Suprapubic skin (tissue), 4 donors: ENCODE results near the gene EEF2K. TPM values are rescaled to one million over a fixed set of nuclear protein-coding genes. Genes with fewer than 3 reads are reported as not detected.
"Not testable (repeated sequence)": the region's sequence is repeated elsewhere in the genome, so short reads cannot be mapped to it uniquely, and the experiment has no call there.

ENCODE experiments used
- DNase-seq, 2 donors: peaks; one replicate each; pipeline ENCODE4 v3.0.0-alpha.2; 2019; ENCODE audit warnings: low spot score in 2 of 2
- H3K27ac ChIP-seq: fragments of 200-600 bp; sonication (generic); one replicate; pipeline ENCODE4 v1.5.1; 2019
- H3K27me3 ChIP-seq: fragments of 200-600 bp; sonication (generic); one replicate; pipeline ENCODE4 v1.5.1; 2019
- H3K36me3 ChIP-seq: fragments of 200-600 bp; sonication (generic); one replicate; pipeline ENCODE4 v1.5.1; 2019
- H3K4me1 ChIP-seq: fragments of 200-600 bp; sonication (generic); one replicate; pipeline ENCODE4 v1.5.1; 2019
- H3K4me3 ChIP-seq: fragments of 200-600 bp; sonication (generic); one replicate; pipeline ENCODE4 v1.5.1; 2019; ENCODE audit warnings: mild to moderate bottlenecking
- H3K9me3 ChIP-seq: fragments of 200-600 bp; sonication (generic); one replicate; pipeline ENCODE4 v1.5.1; 2019
- EP300 ChIP-seq: sonication (generic); formaldehyde crosslinking; IDR thresholded peaks from one replicate; pipeline ENCODE4 v1.6.1; 2017; ENCODE audit warnings: antibody characterized with exemption
- POLR2A ChIP-seq, 2 donors: fragments of 450-650 bp; IDR thresholded peaks; one replicate each; pipeline ENCODE4 v1.6.1; 2017; ENCODE audit warnings: antibody characterized with exemption in 2 of 2, mild to moderate bottlenecking in 2 of 2, moderate library complexity in 2 of 2
- POLR2AphosphoS5 ChIP-seq, 3 donors: sonication (generic); formaldehyde crosslinking; IDR thresholded peaks; one replicate each; pipeline ENCODE4 v1.6.1; 2017; ENCODE audit warnings: antibody characterized with exemption in 3 of 3
- WGBS: methylation state at CpG from one replicate; pipeline ENCODE4 v1.1.5; 2018; 5-methylcytosine and 5-hydroxymethylcytosine counted together
- total RNA-seq, 4 donors: library from RNA; depleted of rRNA; stranded (reverse); fragments of >200 nt; gene quantifications; one replicate each; pipeline ENCODE4 v1.1.0, GENCODE V29; 2016
- TF ChIP-seq, protein P1 (sequence below), 2 donors: fragments of 200-600 bp in 1 of 2; fragments of 450-650 bp in 1 of 2; sonication (generic) in 1 of 2; IDR thresholded peaks; one replicate each; pipeline ENCODE4 v1.5.1; 2016 to 2019; ENCODE audit warnings: antibody characterized with exemption in 2 of 2, mild to moderate bottlenecking in 1 of 2, moderate library complexity in 1 of 2

EEF2K gene
- total RNA-seq, 4 donors from 2014 or later: 50.9 to 194 (median 73.8) TPM

- H3K9me3 ChIP-seq: no peaks in the 10 kb centered on the region
- H3K4me1 ChIP-seq: peaks cover 60% of the 10 kb centered on the region
- no peak for DNase-seq
- no peaks in the 10 kb centered on the region for H3K36me3 ChIP-seq
- H3K27ac ChIP-seq: peak overlapping the region; percentile 99
- H3K4me3 ChIP-seq: no peak overlapping the region
- TF ChIP-seq EP300 (no peak), POLR2AphosphoS5 (IDR thresholded peaks at IDR 0.05) (no peak), POLR2A (IDR thresholded peaks at IDR 0.05) (no peak)
- TF ChIP-seq, protein P1, sequence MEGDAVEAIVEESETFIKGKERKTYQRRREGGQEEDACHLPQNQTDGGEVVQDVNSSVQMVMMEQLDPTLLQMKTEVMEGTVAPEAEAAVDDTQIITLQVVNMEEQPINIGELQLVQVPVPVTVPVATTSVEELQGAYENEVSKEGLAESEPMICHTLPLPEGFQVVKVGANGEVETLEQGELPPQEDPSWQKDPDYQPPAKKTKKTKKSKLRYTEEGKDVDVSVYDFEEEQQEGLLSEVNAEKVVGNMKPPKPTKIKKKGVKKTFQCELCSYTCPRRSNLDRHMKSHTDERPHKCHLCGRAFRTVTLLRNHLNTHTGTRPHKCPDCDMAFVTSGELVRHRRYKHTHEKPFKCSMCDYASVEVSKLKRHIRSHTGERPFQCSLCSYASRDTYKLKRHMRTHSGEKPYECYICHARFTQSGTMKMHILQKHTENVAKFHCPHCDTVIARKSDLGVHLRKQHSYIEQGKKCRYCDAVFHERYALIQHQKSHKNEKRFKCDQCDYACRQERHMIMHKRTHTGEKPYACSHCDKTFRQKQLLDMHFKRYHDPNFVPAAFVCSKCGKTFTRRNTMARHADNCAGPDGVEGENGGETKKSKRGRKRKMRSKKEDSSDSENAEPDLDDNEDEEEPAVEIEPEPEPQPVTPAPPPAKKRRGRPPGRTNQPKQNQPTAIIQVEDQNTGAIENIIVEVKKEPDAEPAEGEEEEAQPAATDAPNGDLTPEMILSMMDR (IDR thresholded peaks at IDR 0.05): no peak
- H3K27me3 ChIP-seq: no peaks in the 10 kb centered on the region
- WGBS: 93% methylated on average over 2 of the region's 2 CpGs
Observed at GRCh38 chr16:22193063-22193411, 13.0 kb upstream of the EEF2K start.

DNA sequence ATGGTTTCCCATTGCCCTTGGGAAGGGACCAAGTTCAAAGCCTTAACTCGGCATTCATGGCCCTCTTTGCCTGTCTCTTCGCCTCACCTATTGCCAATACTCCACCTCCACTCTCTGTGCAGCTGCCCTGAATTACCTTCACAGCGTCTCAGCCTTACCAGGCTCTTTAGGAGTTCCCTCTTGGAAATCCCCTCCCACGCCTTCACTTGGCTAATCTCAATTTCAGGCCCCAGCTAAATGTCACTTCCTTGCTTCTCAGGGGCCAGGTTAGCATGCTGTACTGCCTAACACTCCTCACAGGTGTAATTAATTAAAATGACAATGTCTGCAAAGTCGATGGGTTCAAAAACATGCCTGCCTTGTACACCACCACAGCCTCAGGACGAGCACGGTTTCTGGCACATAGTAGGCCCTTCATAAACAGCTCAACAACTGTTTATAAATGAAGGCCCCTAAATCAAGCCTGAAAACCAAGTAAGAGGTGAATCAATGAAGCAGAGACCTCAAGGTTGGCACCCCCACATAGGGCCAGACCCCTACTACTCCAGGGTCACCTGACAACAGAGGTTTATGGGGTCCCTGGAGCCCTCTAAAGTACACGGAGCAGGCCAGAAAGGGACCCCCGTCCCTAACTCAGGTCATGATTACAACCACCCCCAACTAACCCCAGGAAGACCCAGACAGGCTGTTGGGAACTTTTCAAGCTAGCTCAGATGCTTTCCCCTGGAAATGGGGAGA is 11.2 kb upstream of the EEF2K start:
- H3K36me3 ChIP-seq: no peaks in the 10 kb centered on the region
- H3K4me1 ChIP-seq: peaks cover 58% of the 10 kb centered on the region
- WGBS: 64% methylated on average over 9 of the region's 9 CpGs
- H3K4me3 ChIP-seq: no peak overlapping the region
- TF ChIP-seq, protein P1 (IDR thresholded peaks at IDR 0.05): no peak
- TF ChIP-seq EP300 (no peak), POLR2A (IDR thresholded peaks at IDR 0.05) (no peak), POLR2AphosphoS5 (IDR thresholded peaks at IDR 0.05) (no peak)
- no peak for DNase-seq
- peak overlapping the region; percentile 52 for H3K27ac ChIP-seq
- H3K9me3 ChIP-seq: no peaks in the 10 kb centered on the region
- H3K27me3 ChIP-seq: no peaks in the 10 kb centered on the region

- Histone ChIP-seq H3K27ac (peak overlapping the region; percentile 52), H3K4me3 (peak overlapping the region; percentile 49), H3K9me3 (no peaks in the 10 kb centered on the region), H3K36me3 (no peaks in the 10 kb centered on the region), H3K27me3 (no peaks in the 10 kb centered on the region), H3K4me1 (peaks cover 58% of the 10 kb centered on the region)
- no peak for DNase-seq
- TF ChIP-seq POLR2AphosphoS5 (IDR thresholded peaks at IDR 0.05): no peak
Observed at GRCh38 chr16:22195445-22195694, 10.7 kb upstream of the EEF2K start.

DNA sequence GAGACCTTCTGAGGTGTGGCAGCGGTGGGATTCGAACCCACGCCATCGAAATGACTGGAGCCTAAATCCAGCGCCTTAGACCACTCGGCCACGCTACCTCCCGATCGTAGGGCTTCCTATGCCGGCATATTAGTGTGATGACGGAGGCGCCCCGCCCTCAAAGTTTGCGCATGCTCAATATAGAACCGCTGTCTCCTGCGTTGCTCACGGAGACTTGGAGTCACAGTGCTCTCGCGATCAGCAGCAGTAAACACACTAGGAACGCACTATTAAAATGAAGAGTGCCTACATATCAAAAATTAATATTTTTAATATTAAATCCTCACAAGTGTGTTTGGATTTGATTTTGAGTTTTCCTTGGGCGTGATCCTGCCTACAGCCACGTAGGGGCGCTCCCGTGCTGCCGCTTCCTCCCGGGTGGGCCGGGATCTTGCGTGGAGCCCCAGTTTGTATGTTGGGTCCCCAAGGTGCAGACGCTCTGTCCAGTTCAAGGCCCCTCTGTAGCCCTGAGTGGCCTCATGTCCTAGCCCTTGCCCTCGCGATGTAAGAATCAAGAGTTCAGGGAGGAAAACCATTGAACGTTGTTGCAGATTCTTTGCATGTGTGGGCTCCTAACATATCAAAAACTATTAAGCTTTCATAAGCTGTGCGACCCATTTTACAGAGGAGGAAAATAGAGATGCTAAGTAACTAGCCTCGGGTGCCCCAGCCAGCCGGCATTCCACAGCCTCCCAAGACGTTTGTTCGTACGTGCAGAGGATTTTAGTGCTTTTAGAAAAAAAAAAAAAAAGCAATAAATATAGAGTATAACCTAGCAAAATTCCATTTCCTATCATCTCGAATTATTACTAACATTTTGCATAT is 10.2 kb upstream of the EEF2K start:
- Histone ChIP-seq H3K4me3 (peak overlapping the region; percentile 49), H3K36me3 (no peaks in the 10 kb centered on the region), H3K9me3 (no peaks in the 10 kb centered on the region), H3K27ac (peak overlapping the region; percentile 52), H3K27me3 (no peaks in the 10 kb centered on the region), H3K4me1 (peaks cover 59% of the 10 kb centered on the region)
- 1% methylated on average over 39 of the region's 39 CpGs for WGBS
- peak in 2 of 3 donors; percentile 69 to 98 for TF ChIP-seq POLR2AphosphoS5 (IDR thresholded peaks at IDR 0.05)
- TF ChIP-seq POLR2A (IDR thresholded peaks at IDR 0.05): no peak
- TF ChIP-seq, protein P1 (IDR thresholded peaks at IDR 0.05): peak; percentile 73 to 87
- no peak for TF ChIP-seq EP300
- DNase-seq: peak; percentile 96 to 97

DNA sequence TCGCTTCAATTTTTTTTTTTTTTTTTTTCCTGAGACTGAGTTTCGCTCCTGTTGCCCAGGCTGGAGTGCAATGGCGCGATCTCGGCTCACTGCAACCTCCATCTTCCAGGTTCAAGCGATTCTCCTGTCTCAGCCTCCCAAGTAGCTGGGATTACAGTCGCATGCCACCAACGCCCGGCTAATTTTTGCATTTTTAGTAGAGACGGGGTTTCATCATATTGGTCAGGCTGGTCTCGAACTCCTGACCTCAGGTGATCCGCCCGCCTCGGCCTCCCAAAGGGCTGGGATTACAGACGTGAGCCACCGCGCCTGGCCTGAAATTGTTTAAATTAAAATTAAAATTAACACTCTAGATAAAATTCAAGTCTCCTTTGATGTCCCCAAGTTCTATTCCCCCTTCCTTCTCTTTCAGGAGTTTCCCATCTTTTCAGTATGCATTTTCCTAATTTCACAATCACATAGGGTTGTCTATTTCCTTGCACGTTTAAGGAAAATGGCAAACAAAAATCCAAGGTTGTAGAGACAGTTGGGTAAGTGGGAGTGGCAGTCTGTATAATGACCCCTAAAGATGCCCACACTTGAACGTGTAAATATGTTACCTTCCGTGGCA is 9.4 kb upstream of the EEF2K start:
- H3K4me1 ChIP-seq: peaks cover 56% of the 10 kb centered on the region
- H3K27ac ChIP-seq, DNase-seq: not testable (repeated sequence)

More for the DNA sequence above, 9.4 kb upstream of the EEF2K start:
- not testable (repeated sequence) for H3K27me3 ChIP-seq, H3K9me3 ChIP-seq, H3K36me3 ChIP-seq
- H3K4me3 ChIP-seq: peak overlapping the region; percentile 49
- WGBS: 45% methylated on average over 20 of the region's 20 CpGs
